Measurements from ENCODE around the gene NOXO1. TPM values are rescaled to one million over a fixed set of nuclear protein-coding genes. Genes with fewer than 3 reads are reported as not detected.
"Not testable (repeated sequence)": the region's sequence is repeated elsewhere in the genome, so short reads cannot be mapped to it uniquely, and the experiment has no call there.

Gene NOXO1
- total RNA-seq, 1 donor from 2014 or later = 1.2 TPM

DNA sequence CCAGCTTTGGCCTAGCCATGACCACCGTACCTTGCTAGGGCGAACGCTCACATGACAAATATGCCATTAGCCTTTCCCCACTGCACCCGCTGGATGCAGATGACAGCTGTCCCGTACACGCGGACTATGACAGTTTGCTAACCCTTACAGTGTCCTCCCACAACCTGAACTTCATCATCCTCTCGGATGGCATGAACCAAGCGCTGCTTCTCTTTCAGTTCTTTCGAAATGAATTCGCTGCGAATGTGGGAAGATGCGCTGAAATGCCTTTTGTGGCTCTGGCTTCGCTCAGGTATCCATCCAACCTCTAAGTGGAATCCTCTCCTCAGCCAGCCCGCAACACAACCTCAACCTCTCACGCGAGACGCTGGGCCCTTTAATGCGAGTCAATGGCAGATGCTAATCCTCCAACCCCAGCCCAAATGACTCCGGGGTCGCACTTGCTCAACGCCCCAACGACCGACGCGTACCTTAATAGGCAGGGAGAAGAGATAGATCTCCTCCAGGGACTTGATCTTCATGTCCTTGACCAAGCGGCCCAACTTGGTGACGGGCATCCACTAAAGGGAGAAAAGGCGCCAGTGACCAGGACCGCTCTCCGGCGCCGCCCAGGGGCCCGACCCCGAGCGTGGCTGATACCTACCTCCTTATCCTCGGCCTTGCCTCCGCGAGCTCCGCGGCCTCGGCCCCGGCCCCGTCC lies 17.3 kb downstream of the NOXO1 start:
- DNase-seq (ENCODE audit: low spot score in 2 of 2) = peak in 1 of 2 donors; percentile 39
- FAIRE-seq = no peak

DNA sequence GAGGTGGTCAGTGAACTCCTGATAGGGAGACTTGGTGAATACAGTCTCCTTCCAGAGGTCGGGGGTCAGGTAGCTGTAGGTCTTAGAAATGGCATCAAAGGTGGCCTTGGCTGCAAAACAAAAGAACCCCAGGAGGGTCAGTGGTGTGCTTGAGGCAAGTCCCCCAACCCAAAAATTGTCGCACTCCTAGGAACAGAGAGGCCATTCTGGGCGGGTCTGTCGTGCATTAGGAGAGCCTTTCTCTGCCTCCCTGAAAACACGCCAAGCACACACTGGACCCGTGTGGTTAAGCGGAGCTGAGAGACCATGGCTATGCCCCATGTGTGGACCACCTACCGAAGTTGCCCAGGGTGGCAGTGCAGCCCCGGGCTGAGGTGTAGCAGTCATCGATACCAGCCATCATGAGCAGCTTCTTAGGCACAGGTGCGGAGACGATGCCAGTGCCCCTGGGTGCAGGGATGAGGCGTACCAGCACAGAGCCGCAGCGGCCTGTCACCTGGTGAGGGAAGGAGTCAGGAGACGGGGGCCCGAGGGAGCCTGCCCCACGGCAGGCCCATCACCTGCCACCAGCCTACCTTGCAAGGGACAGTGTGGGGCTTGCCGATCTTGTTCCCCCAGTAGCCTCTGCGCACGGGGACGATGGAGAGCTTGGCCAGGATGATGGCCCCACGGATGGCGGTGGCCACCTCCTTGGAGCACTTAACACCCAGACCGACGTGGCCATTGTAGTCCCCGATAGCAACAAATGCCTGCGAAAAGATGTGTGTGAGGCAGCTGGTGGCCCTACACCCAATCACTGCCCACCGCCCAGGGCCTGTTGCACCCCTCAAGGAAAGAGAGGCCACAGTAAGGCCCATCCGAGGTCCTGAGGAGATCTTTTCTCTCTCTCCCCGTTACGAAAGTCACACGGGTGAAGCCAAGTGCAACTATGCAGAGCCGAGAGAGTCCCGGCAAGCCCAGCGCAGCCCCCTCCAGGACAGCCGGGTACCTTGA lies 18.8 kb downstream of the NOXO1 start:
- not testable (repeated sequence) for FAIRE-seq; DNase-seq (ENCODE audit: low spot score in 2 of 2)

DNA sequence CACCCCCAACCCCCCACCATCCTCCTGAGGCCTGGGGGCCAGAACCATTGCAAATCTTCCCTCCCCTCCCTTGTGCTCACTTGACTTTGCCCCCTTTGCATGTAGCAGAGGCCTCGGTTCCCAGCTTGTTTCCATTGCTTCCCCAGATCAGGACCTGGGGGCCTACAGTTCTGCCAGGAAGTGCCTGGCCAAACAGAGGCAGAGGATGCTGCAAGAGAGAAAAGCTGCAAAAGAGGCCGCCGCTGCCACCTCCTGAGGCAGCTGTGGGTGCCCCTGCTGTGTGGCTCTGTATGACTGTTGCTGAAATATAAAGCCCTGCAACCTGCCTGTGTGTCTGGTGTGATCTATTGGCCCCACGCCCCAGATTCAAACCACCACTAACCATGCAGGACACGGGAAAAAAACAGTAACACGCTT lies 19.6 kb downstream of the NOXO1 start:
- no peak for FAIRE-seq
- no peak for DNase-seq (ENCODE audit: low spot score in 2 of 2)

DNA sequence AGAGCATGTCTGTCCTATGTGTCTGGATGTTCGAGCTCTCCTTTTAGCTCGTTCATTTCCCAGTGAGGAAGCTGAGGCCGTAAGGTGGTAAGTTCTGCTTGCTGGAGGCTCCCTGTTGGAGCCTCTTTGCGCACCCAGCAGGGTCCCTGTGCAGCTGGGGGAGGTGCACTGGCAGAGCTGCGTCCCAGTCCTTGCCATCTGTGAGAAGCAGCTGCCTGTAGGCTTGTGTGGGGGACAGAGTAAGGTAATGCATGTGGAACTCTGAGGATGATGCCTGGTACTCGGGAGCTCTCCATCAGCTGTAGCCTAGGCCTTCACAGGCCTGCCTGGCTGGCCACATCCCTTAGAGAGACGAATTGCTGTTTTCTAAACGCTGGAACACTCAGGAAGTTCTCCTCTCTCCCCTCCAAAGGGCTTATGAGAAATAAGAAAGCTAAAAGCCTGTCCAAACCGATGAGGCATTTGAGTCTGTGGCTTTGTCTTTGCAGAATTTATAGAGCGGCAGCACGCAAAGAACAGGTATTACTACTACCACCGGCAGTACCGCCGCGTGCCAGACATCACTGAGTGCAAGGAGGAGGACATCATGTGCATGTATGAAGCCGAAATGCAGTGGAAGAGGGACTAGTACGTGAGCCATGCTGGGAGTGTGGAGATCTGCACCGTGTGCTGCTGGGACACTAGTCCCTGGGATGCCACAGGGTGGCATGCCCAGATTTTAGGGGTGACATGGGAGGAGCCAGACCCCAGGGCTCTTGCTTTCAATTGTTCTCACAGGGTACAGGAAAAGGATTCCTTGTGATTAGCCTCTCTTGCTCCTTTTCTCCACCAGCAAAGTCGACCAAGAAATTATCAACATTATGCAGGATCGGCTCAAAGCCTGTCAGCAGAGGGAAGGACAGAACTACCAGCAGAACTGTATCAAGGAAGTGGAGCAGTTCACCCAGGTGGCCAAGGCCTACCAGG lies 20.3 kb downstream of the NOXO1 start:
- DNase-seq (ENCODE audit: low spot score in 2 of 2) = no peak
- no peak for FAIRE-seq

DNA sequence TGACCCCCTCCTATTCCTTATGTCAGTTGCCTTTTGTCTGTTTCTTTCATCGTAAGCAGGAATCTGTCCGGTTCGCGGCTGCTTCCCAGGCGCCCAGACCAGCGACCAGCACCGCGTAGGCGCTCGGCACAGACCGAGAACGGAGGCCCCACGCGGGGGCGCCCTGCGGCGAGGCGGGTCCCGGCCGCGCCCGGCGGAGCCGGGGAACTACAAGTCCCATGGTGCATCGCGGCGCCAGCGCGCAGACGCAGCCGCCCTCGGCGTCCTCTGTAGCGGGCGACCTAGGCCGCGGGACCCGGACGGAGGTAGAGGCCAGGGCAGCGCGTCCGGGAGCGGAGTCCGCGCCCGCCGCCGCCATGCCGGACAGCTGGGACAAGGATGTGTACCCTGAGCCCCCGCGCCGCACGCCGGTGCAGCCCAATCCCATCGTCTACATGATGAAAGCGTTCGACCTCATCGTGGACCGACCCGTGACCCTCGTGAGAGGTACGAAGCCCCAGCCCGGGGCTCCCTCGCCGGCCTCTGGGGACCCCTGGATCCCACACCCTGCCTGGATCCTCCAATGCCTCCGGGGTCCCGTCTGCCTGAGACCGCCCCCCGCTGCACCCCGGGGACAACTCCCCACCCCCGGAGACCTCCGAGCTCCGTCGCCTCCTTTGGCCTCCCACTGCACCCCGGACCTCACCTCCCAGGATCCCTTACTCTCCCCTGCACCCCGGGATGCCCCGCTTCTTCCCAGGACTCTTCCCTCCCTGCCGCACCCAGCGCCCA lies 21.8 kb downstream of the NOXO1 start, which contains the start of gene NDUFB10:
TSS of gene NDUFB10 (plus strand) at position 270 of the 771 bp plus-strand sequence. CDS start at position 357, 87 bp downstream.
- FAIRE-seq (no peak), DNase-seq (ENCODE audit: low spot score in 2 of 2) (peak; percentile 92 to 94)

DNA sequence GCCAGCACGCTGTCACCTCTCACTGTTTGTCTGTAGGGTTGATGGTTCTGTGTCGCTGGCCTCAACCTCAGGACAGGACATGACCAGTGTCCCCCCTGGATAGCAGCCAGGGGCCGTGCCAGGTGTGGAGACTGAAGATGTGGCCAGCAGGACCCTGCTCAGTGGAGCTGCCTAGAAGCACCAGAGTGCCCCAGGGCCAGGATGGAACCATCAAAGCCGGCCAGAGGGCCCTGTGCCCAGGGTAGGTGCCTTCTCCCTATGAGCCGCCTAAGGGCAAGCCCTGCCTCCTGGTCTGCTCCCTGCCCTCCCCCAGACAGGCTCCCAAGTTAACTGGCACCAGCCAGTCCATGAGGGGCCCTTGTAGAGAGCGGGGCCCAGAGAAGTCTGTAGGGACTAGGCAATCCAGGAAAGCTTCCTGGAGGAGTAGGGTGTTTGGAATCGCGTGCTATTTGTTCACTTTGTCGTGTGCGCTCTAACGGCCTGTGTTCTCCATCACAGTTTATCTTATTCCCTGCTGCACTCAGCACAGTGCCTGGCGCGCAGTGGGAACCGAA lies 22.5 kb downstream of the NOXO1 start:
- DNase-seq (ENCODE audit: low spot score in 2 of 2) = no peak
- FAIRE-seq = no peak

DNA sequence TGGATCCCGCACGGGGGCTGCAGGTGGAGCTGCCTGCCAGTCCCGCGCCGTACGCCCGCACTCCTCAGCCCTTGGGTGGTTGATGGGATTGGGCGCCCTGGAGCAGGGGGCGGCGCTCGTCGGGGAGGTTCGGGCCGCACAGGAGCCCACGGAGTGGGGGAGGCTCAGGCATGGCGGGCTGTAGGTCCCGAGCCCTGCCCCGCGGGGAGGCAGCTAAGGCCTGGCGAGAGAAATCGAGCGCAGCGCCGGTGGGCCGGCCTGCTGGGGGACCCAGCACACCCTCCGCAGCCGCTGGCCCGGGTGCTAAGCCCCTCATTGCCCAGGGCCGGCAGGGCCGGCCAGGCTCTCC lies 23.2 kb downstream of the NOXO1 start:
- DNase-seq (ENCODE audit: low spot score in 2 of 2); FAIRE-seq: not testable (repeated sequence)

DNA sequence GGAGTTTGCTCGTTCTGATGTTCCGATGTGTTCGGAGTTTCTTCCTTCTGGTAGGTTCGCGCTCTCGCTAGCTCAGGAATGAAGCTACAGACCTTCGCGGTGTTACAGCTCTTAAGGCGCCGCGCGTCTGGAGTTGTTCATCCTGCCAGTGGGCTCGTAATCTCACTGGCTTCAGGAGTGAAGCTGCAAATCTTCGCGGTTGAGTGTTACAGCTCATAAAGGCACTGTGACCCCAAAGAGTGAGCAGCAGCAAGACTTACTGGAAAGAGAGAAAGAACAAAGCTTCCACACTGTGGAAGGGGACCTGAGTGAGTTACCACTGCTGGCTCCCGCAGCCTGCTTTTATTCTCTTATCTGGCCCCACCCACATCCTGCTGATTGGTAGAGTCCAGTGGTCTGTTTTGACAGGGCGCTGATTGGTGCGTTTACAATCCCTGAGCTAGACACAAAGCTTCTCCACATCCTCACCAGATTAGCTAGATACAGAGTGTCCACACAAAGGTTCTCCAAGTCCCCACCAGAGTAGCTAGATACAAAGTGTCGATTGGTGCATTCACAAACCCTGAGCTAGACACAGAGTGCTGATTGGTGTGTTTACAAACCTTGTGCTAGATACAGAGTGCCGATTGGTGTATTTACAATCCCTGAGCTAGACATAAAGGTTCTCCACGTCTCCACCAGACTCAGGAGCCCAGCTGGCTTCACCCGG lies 23.7 kb downstream of the NOXO1 start:
- FAIRE-seq; DNase-seq (ENCODE audit: low spot score in 2 of 2): not testable (repeated sequence)

DNA sequence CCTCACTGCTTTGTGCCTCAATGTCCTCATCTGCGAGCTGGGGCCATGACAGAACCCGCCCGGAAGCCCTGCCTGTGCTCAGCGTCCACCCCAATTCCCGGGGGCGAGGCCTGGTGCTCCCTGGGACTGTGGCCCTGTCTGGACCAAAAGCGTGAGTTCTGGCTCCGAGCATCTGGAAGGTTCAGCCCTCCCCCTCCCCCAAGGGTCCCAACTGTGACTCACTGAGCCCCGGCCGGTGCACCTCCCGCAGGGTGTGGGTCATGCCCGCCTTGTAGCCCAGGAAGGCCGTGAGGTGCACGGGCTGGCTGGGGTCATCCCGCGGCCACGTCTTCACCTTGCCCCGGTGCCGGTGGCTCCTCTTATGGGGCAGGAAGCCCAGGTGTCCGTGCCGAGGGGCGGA lies 27.5 kb downstream of the NOXO1 start:
- DNase-seq (ENCODE audit: low spot score in 2 of 2) (no peak), FAIRE-seq (no peak)

DNA sequence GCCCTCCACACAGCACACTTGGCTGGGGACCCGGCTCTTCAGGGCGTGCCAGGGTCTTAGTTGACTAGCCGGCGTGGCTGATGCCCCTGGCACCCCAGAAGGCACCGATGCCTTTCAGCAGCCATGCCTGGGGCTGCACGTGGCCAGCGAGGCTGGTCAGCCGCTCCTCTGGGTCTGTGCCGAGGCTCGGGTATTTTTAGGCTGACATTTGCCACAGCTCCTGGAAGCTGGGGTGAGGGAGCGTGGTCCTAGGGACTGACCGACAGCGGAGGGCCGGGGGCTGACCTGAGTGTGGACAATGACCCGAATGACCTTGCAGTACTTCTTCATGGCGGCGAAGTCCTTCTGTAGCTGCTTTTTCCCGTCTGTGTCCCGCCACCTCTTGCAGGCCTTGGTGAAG lies 30.7 kb downstream of the NOXO1 start:
- DNase-seq (ENCODE audit: low spot score in 2 of 2) (no peak), FAIRE-seq (no peak)

DNA sequence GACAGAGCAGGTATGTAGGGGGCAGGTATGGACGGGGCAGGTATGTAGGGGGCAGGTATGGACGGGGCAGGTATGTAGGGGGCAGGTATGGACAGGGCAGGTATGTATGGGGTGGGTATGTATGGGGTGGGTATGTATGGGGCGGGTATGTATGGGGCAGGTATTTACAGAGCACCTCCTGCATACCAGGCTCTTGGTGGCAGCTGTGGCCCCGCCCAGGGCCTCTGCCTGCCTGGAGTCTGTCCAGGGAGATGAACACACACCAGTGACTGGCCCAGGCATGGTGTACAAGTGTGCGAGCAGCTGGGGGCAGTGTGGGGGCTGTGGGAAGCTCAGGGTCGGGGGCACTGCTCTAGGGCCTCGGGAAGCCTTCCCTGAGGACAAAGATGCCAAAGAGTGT lies 31.2 kb downstream of the NOXO1 start:
- no peak for DNase-seq (ENCODE audit: low spot score in 2 of 2)
- no peak for FAIRE-seq

DNA sequence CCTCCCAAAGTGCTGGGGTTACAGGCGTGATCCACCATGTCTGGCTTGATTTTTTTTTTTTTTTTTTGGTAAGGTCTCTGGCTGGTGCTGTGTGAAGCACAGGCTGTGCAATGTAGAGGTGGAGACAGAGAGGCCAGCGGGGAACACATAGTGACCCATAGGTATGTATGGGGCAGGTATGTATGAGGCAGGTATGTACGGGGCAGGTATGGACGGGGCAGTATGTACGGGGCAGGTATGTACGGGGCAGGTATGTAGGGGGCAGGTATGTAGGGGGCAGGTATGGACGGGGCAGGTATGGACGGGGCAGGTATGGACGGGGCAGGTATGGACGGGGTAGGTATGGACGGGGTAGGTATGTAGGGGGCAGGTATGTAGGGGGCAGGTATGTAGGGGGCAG lies 31.8 kb downstream of the NOXO1 start:
- no peak for DNase-seq (ENCODE audit: low spot score in 2 of 2)
- FAIRE-seq = no peak

DNA sequence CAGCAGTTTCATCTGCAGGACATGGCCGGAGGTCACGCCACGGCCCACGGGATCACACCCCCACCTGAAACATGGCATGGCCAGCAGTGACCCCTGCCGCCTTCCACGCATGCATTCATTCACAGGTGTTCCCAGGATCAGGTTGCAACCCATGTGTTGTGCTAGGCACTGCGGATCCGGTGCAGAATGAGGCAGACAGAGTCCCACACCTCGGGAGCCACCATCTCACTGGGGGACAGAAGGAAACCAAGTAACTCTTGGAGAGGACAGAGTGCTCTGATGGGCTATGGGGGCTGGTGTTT lies 33.9 kb downstream of the NOXO1 start:
- DNase-seq (ENCODE audit: low spot score in 2 of 2) (no peak), FAIRE-seq (no peak)

DNA sequence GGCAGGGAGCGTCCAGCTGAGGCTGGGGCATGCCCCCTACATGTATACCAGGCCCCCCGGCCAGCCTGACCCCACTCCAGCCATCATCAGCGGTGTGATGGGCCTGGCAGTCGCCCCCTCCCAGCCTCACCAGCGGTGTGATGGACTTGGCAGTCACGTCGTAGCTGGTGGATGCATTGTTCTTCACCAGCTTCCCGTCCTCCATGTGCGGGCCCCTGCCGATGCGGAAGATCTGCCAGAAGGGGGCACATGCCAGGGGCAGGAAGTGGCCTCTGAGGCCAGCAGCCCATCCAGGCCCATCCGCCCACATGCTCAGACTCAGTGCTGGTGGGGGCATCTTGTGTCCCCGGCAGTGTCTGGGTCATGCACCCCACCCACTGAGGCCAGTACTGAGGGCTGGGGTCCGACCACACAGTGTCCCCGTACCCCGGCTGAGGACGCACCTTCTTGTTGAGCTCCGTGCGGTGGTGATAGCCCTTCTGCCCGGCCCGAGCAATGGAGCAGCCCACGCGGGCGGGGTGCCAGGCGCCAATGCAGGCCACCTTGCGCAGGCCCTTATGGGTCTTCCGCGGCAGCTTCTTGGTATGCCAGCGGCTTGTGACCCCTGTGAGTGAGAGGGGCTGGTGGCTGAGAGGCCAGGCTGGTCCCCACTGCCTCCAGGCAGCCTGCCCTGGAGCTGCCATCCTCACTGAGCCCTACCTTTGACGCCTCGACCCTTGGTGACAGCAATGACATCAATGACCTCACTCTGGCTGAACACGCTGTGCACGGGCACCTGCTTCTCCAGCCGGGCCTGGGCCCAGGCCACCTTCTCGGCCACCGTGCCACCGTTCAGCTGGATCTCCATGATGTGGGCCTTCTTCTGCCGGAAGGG lies 34.5 kb downstream of the NOXO1 start:
- FAIRE-seq = no peak
- no peak for DNase-seq (ENCODE audit: low spot score in 2 of 2)

DNA sequence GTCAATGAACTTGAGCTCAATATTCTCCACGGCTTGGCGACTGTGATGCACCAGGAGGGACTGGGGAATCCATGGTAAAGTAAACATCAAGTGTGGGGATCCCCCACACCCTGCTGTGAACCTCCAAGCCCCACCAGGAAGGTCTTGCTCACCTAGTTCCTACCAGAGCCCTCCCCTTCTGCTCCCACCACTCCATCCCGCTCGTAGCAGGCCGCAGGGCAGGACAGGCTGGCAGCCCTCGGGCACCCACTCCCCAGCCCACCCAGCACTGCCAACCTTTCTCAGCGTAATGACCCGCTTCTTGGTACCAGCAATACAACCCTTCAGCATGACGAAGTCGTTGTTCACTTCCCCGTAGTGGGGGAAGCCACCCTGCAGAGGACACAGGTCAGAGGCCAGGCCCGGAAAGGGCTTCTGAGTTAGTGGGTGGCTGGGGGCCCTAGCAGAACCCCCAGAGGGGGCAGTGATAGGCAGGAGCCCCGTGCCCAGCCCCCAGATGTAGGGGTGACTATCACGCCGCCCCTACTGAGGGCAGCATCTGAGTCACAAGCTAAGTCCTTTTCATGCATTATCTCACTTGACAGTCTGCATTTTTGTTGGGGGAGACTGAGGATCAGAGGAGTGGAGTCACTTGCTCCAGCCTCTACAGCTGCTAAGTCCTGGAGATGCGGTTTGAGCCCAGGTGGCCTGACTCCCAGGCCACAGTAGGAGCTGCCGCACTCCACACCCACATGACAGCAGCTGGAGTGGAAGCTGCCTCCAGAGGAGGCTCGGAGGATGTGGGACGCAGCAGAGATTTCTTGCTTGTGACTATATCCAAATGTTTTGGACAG lies 35.5 kb downstream of the NOXO1 start:
- DNase-seq (ENCODE audit: low spot score in 2 of 2) (no peak), FAIRE-seq (no peak)

DNA sequence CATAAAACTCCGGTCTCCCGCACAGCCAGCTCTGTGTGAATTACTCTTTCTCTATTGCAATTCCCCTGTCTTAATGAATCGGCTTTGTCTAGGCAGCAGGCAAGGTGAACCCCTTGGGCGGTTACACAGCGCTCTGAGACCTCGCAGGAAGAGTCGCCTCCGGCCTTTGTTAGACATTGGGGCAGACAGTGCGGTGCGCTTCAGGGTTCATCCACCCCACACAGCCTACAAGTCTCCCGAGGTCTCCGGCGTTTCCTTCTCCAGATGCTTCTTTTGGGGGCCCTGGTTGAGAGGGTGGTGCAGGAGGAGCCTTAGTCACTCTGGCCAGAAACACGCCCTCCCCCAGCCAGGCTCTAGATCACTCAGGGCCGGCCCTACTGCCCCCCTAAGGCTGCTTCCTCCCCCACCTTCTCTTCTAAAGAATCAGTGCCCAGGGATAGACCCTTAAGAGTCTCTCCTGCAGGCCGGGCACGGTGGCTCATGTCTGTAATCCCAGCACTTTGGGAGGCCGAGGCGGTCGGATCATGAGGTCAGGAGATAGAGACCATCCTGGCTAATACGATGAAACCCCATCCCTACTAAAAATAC lies 36.6 kb downstream of the NOXO1 start:
- DNase-seq (ENCODE audit: low spot score in 2 of 2) (no peak), FAIRE-seq (no peak)

Data from frontal cortex (tissue), 4 donors.